Fibroblast of lung (primary cell): Measurements from ENCODE around the gene PLXNB1.

Source experiments
- CTCF ChIP-seq, 2 donors: IDR thresholded peaks in 1 of 2; conservative IDR thresholded peaks in 1 of 2; 1 replicate in 1 of 2; 2 replicates in 1 of 2; pipeline ENCODE4 v1.5.1; 2011 to 2012; ENCODE audit warnings: low read length in 2 of 2, control low read depth in 1 of 2, inconsistent platforms in 1 of 2, low read depth in 1 of 2, mild to moderate bottlenecking in 1 of 2
- EZH2 ChIP-seq: IDR thresholded peaks from 2 replicates; pipeline ENCODE4 v1.5.1; 2012; ENCODE audit warnings: low read length, control low read depth, mild to moderate bottlenecking; ENCODE audit errors: missing control alignments

GRCh38 chr3:48430708-48431101 is 819 bp upstream of the PLXNB1 start:
- TF ChIP-seq CTCF (conservative IDR thresholded peaks at IDR 0.05 in 1 of 2, IDR thresholded peaks at IDR 0.05 in 1 of 2; ENCODE audit: low read depth in 1 of 2, low read length in 2 of 2) (no peak), EZH2 (no peak)
